Vagina (tissue), 2 donors: ENCODE results near the gene MISFA.

ENCODE experiments used
- POLR2A ChIP-seq, 2 donors: fragments of 450-650 bp; IDR thresholded peaks; one replicate each; pipeline ENCODE4 v1.6.1; 2017; ENCODE audit warnings: antibody characterized with exemption in 2 of 2, mild to moderate bottlenecking in 2 of 2, moderate library complexity in 2 of 2
- POLR2AphosphoS5 ChIP-seq, 2 donors: sonication (generic); formaldehyde crosslinking; IDR thresholded peaks; one replicate each; pipeline ENCODE4 v1.9.0; 2017; ENCODE audit warnings: antibody characterized with exemption in 2 of 2, mild to moderate bottlenecking in 2 of 2, low read depth in 1 of 2; ENCODE audit not compliant: insufficient read depth in 1 of 2
- TF ChIP-seq, protein P1 (sequence below), 3 experiments: fragments of 450-650 bp in 2 of 3; fragments of 200-600 bp in 1 of 3; sonication (generic) in 1 of 3; IDR thresholded peaks; one replicate each; pipeline ENCODE4 v1.5.1; 2017 to 2019; ENCODE audit warnings: antibody characterized with exemption in 3 of 3, mild to moderate bottlenecking in 2 of 3, moderate library complexity in 2 of 3

DNA sequence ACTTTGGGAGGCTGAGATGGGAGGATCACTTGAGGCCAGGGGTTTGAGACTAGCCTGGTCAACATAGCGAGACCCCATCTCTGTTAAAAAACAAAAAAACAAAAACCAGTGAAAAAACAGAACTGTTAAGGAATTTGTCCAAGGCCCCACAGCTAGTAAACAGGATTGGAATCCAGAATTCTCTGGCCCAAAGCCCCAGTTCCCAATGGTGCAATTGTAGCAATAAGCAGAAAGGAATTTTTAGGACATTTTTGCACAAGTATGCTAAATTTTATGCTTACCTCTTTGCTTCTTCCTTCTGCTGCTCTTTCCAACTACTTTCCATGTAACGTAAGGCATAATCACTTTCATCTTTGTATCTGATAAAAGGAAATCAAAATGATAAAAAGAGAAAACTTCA lies 11.6 kb downstream of the MISFA start:
- TF ChIP-seq, protein P1, sequence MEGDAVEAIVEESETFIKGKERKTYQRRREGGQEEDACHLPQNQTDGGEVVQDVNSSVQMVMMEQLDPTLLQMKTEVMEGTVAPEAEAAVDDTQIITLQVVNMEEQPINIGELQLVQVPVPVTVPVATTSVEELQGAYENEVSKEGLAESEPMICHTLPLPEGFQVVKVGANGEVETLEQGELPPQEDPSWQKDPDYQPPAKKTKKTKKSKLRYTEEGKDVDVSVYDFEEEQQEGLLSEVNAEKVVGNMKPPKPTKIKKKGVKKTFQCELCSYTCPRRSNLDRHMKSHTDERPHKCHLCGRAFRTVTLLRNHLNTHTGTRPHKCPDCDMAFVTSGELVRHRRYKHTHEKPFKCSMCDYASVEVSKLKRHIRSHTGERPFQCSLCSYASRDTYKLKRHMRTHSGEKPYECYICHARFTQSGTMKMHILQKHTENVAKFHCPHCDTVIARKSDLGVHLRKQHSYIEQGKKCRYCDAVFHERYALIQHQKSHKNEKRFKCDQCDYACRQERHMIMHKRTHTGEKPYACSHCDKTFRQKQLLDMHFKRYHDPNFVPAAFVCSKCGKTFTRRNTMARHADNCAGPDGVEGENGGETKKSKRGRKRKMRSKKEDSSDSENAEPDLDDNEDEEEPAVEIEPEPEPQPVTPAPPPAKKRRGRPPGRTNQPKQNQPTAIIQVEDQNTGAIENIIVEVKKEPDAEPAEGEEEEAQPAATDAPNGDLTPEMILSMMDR (IDR thresholded peaks at IDR 0.05) = no peak
- no peak for TF ChIP-seq POLR2AphosphoS5 (IDR thresholded peaks at IDR 0.05; ENCODE audit: insufficient read depth in 1 of 2, low read depth in 1 of 2)
- no peak for TF ChIP-seq POLR2A (IDR thresholded peaks at IDR 0.05)
